ENCODE results near the gene OAF.

The OAF gene

GRCh38 chr11:120201653-120202052, 9.2 kb upstream of the OAF start:
- no peak for DNase-seq (ENCODE audit: low read depth, low spot score)

- DNase-seq (ENCODE audit: low read depth, low spot score), result no peak
Observed at GRCh38 chr11:120203626-120204025, 7.2 kb upstream of the OAF start.

GRCh38 chr11:120205596-120206161, 5.2 kb upstream of the OAF start:
- no peak for DNase-seq (ENCODE audit: low read depth, low spot score)

GRCh38 chr11:120207512-120207911, 3.3 kb upstream of the OAF start:
- DNase-seq (ENCODE audit: low read depth, low spot score), result no peak

- DNase-seq (ENCODE audit: low read depth, low spot score), result no peak
Observed at GRCh38 chr11:120208001-120208441, 2.8 kb upstream of the OAF start.

GRCh38 chr11:120208777-120209176, 2.1 kb upstream of the OAF start:
- no peak for DNase-seq (ENCODE audit: low read depth, low spot score)

GRCh38 chr11:120209746-120210625, 846 bp upstream of the OAF start:
- no peak for DNase-seq (ENCODE audit: low read depth, low spot score)

- no peak for DNase-seq (ENCODE audit: low read depth, low spot score)
Observed at GRCh38 chr11:120211522-120212258, 858 bp downstream of the OAF start.

- DNase-seq (ENCODE audit: low read depth, low spot score), result no peak
Observed at GRCh38 chr11:120212259-120212878, 1.5 kb downstream of the OAF start.

GRCh38 chr11:120212926-120213325, 2.1 kb downstream of the OAF start:
- DNase-seq (ENCODE audit: low read depth, low spot score), result no peak

- no peak for DNase-seq (ENCODE audit: low read depth, low spot score)
Observed at GRCh38 chr11:120214581-120214980, 3.7 kb downstream of the OAF start.

GRCh38 chr11:120215634-120216033, 4.8 kb downstream of the OAF start:
- no peak for DNase-seq (ENCODE audit: low read depth, low spot score)

GRCh38 chr11:120216426-120217102, 5.7 kb downstream of the OAF start:
- no peak for DNase-seq (ENCODE audit: low read depth, low spot score)

GRCh38 chr11:120217526-120217925, 6.7 kb downstream of the OAF start:
- DNase-seq (ENCODE audit: low read depth, low spot score), result no peak

- DNase-seq (ENCODE audit: low read depth, low spot score), result no peak
Observed at GRCh38 chr11:120217941-120218694, 7.3 kb downstream of the OAF start.

- no peak for DNase-seq (ENCODE audit: low read depth, low spot score)
Observed at GRCh38 chr11:120218695-120219033, 7.8 kb downstream of the OAF start.

- no peak for DNase-seq (ENCODE audit: low read depth, low spot score)
Observed at GRCh38 chr11:120219232-120219937, 8.6 kb downstream of the OAF start.

- no peak for DNase-seq (ENCODE audit: low read depth, low spot score)
Observed at GRCh38 chr11:120219938-120220746, 9.3 kb downstream of the OAF start.

GRCh38 chr11:120220747-120221037, 9.9 kb downstream of the OAF start:
- no peak for DNase-seq (ENCODE audit: low read depth, low spot score)
